GM21529 (cell line): Measurements from ENCODE around the gene CCDC9B.

Experiments used
- ATAC-seq: cut with Tn5 transposase; IDR thresholded peaks from one replicate; pipeline ENCODE4 v1.9.1; 2021; ENCODE audit not compliant: unreplicated experiment

The CCDC9B gene

DNA sequence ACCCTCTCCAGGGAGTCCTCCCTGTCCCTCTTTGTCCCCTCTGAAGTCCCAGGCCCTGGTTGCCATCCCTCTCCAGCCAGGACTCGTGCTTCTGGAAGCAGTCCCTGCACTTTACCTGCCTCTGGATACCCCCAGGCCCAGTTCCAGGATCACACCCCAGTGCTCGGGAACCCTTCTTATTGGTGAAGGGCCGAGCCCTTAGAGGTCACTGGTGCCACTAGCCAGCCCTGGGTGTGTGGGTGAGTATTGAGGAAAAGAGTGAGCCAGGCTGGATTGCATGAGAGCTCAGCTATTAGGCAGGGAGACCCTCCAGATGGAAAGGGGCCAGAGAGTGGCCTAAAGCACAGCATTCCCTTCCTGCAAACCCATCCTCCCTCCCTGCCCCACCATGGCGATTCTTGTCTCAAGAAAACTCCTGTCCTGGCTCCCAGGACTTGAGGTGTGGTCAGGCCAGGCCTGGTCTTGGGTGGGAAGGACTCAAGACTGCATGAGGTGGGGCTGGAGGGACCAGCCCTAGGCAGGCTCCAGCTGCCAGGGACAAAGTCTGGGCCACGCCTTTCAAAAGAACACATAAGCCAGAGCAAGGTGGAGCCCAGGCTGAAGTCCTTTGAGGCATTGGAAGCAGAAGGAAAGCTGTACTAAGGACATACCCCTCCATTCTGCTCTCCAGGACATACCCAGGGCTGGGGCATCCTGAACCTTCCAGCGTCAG lies 5.3 kb upstream of the CCDC9B start:
- ATAC-seq, result no peak

GRCh38 chr15:40345225-40345866 lies 4.6 kb upstream of the CCDC9B start:
- ATAC-seq, result no peak

DNA sequence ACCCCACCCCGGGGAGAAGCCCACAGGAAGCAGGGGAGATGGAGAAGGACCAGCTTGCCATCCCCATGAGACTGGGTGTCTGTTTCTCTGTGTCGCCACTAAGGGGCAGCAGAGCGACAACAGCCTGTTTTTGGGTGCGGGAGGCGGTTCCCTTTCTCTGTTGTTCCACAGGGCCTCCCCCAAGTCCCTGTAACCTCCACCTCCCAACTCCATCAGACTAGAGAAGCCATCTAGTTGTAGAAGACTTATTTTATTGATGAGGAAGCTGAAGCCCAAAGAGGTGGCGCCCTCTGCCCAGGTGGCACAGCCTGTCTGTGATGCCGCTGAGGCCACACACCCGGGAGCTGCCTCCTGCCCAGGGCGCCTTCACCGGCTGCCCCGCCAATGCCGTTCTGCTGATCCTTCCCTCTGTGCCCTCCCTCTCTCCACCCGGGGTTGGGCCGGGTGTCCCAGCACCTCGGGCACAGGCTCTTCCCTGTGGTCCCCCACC lies 3.9 kb upstream of the CCDC9B start:
- ATAC-seq, result no peak

DNA sequence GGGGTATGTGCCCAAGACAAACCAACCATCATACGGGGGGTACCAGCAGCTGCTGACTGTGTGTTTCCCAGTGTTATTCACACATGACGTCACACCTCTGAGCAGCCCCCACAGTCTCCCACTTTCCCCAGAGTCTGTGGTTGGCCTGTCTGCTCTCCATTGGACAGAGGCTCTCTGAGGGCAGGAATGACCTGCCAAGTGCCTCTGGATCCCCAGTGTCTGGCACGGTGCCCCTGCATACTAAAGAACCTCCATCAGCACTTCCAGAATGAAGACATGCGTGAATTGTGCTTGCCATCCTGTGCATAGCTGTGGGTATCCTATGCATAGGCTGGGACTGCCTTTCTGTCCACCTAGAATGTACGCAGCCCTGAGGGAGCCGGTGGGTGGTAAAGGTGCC lies 3.5 kb upstream of the CCDC9B start:
- no peak for ATAC-seq

DNA sequence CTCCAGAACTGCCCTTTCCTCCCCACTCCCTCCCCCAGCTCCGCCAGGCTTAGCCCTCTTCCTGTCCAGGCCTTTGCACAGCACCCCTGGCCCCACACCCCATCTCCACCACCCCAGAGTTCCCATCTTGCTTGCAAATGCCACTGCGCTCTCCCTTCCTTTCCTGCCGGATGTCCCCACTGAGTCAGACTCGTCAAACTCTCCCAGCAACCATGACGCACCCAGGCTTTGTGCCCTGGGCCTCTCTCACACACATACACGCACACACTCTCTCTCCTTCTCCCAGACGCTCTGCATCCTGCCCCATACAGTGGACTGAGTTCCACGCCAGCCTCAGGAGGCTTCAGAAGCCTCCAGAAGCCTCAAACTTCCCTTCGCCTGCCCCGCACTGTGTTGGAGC lies 2.8 kb upstream of the CCDC9B start:
- ATAC-seq, result no peak

DNA sequence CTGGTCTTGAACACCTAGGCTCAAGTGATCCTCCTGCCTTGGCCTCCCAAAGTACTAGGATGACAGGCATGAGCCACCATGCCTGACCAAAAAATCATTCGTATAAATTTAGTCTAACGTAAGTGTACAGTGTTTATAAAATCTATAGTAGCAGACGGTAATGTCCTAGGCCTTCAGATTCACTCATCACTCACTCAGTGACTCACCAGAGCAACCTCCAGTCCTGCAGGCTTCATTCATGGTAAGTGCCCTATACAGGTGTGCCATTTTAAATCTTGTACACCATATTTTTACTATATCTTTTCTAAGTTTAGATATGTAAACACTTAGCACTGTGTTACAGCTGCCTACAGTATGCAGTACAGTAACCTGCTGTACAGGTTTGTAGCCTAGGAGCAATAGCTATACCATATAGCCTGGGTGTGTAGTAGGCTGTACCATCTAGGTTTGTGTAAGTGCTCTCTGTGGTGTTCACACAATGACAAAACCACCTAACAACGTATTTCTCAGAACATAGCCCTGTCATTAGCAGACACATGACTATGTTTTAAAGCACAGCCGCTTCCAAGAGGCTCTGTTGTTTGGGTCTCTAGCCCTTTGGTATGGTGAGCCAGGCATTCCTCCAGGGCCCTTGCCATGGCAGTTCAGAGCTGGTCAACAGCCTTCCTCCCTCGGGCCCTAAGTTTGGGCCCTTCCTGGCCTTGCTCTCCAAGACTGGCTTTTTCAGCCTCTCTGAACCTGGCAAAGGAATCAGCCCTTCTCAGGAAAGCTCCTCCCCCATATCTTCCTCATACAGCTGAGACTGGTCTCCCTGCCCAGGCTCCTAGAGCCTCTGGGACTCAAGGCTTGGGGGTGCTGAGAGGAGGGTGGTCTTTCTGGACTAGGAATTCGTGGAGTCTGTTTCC lies 1.9 kb upstream of the CCDC9B start:
- no peak for ATAC-seq

GRCh38 chr15:40340038-40340739 lies 550 bp downstream of the CCDC9B start:
- no peak for ATAC-seq

DNA sequence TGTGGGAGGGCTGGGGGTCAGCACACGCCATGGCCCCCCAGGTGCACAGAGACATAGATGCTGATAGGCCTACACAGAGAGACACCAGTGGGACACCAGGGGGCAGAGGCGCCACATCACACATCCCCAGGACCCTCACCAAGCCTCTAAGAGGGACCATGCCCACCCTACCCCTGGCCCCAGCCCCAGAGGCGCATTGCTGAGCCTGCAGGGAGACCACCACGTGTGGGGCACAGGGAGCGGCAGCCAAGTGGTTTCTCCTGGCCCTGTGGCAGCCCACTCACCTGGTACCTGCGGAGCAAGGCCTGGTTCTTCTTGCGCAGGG lies 1.2 kb downstream of the CCDC9B start:
- ATAC-seq, result no peak

GRCh38 chr15:40338921-40339620 lies 1.7 kb downstream of the CCDC9B start:
- ATAC-seq, result no peak

GRCh38 chr15:40338041-40338657 lies 2.6 kb downstream of the CCDC9B start:
- ATAC-seq, result peak; percentile 62

GRCh38 chr15:40337597-40337996 lies 3.1 kb downstream of the CCDC9B start:
- ATAC-seq, result no peak

DNA sequence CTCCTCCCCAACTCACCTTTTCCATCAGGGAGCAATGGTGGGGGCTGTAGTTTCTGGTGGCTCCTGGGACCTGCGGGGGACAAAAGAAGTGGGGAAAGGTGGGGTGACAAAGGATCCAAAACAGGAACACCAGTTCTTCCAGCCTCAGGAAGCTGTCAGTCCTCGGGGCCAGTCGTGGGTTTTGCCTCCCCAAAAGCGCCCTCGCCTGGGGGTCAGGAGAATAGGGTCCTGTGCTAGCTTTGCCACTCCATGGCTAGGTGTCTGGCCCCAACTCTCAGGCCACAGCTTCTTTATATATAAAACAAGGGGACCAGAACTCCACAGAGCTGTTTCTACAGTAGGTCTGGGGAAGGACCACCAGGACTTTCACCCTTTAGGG lies 4.0 kb downstream of the CCDC9B start:
- ATAC-seq, result no peak

DNA sequence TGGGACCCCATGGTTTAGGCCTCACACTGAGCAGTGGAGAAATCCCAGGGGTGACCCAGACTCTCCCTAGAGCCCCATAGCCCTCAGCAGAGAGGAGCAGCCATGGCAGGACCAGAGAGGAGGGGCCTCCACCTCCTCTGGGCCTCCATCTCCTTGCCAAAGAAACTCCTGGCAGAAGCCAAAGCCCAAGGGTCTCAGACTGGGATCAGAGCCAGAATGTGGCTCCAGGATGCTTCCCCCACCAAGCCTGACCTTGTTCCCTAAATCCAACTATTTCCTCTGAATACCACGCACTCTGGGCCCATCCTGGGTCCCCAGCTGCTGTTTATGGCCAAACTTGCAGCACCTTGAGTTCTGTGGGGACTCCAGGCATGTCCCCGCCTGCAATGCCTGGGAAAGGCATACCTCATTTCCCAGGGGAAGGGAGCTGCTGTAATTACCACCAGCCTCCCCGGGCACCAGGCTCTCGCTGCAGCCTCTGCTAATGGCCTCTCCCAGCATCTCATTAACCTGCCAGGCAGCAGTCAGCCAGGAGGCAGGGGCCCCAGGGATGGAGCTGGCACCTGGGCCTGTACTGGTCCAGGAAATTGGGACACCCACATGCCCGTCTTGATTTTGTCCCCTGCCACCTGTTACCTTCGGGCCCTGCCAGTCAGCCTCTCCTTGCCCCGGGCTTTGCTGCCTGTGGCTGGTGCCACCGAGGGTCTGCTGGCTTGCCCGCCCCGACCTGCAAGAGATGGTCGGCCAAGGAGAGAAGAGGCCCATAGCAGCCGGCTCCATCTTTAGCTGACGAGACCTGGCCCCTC lies 4.6 kb downstream of the CCDC9B start:
- no peak for ATAC-seq

DNA sequence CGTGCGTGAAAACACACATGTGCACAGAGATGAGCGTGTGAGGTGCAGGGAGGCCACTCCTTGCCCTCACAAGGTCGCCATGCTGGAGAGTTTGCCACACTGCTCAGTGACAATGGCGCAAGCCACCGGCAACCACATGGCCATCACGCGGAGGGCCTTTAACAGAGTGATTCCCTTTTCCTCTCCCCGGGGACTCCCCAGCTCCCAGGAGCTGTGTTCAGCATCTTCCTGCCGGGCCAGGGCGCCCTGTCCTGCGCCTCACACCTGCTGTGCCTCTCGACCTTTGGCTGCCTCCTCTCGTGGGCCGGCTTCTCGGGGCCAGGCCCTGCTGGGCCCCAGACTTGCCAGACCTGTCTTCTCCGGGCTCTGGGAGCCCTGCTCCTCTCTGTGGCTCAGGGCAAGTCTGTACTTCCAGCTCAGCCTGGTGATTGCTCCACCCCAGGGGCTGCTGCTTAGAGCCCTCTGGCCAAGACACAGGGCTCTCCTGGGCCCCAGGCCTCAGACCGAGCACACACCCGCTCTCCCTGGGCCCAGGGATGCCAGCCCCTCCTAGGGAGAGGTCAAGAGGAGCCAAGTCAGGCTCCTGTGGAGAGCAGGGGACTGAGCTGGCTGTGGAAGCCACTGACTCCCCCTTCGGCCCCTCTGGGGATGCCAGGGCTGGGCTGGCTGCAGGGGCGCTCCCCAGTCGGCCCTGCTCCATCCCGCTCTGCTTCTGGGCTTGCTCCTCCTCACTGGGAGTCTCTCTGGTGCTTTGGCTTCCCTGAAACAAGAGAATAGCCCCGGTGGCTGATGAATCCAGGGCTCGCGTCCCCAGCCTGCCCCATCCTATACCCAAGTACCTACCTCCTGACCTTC lies 5.6 kb downstream of the CCDC9B start:
- no peak for ATAC-seq

- no peak for ATAC-seq
Measured at GRCh38 chr15:40334541-40334940, 6.2 kb downstream of the CCDC9B start.

DNA sequence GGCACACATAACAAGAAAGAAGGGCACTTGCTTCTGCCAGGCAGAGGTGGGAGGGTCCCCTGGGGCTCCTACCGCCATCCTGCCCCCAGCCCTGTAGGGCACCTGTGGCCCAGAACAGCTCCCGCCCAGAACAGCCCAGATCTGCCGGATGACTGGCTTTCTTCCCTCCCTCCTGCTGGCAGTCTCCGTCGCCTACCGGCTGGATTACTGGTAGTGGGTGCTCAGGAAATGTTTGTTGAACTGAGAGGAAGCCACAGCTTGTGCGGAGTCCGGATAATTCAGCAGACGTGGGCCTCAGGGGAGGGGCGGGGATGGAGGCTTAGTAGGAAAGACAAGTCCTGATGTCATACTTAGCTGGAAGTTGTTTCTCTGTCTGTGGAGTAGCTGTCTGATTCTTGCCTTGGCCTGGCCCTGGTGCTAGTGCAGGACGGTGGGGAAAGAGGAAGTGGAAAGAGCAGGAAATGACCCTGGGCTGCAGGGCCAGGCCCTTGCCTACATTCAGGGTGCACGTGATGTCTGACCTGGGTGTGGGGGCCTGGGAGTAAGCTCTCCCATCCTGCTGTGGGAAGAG lies 6.7 kb downstream of the CCDC9B start:
- ATAC-seq, result no peak

- ATAC-seq, result no peak
Measured at GRCh38 chr15:40332113-40332781, 8.5 kb downstream of the CCDC9B start.

DNA sequence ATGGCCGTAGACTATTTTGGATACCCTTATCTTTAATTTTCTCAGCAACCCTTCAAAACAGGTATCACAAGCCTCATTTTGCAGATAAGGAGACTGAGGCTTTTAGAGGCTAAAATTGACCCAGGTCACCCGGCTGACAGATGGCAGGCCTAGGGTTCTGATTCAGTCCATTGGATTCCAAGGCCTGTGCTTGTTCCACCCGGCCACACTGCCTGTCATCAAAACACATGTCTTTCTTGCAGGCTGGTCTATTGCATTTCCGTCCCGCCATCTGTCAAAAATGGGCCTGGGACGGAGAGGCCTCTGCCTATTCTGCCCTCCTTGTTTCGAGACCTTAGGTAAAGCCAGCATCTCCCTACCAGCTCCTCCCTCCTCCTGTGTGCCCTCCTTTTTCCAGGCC lies 9.1 kb downstream of the CCDC9B start:
- ATAC-seq, result no peak
